HG02981 (cell line): ENCODE measurements around the gene CCDC116.
"Not testable (repeated sequence)": the region's sequence is repeated elsewhere in the genome, so short reads cannot be mapped to it uniquely, and the experiment has no call there.

Experiments
- ATAC-seq: cut with Tn5 transposase; IDR thresholded peaks from one replicate; pipeline ENCODE4 v1.9.1; 2021; ENCODE audit warnings: mild to moderate bottlenecking, moderate library complexity; ENCODE audit not compliant: unreplicated experiment

Gene CCDC116

DNA sequence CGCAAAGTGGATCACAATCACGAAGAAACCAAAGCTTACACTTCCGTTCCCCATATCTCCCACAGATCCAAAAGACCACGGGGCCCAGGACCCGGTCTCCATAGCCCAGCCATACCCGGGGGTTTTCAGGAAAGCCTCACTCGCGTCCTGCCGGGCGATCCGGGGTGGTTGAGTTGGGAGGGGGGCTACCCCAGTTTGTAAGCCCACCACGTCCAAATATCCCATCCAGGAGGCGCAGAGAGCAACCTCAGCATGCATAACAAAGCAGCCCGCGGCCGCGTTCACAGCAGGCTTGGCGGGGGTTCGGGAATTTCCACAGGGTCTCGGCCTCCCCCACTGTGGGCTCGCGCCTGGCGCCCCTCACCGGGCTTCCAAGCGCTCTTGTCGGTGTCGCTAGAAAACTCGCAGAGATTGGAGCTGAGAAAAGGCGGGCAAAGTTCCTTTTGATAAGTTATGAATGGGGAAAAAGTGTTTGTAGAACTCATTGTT, 19.0 kb downstream of the CCDC116 start:
- peak; percentile 24 for ATAC-seq

DNA sequence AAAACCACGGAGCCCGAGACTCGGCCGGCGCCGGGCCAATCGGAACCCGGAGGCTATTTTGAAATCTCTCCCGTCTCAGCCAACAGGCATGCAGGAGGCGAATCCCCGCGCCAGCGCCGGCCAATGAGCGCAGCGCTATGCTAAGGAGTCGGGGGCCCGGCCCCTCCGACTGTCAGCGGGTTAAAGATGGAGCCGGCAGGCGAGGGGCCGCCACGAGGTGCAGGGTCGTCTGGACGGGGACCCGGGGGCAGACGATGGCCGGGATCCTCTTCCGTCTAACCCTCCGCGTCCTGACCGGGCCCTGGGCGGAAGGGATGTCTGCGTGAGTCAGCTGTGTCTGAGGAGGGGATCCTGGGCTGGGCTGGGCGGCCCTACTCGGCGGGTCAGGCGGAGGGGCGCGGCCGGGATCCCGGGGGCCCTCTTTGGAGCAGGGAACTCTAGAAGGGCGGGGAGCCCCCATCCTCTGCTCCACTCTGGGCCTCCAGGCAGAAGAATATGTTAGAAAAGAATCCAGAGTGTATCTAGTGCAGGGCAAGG, 19.5 kb downstream of the CCDC116 start:
- ATAC-seq, result peak; percentile 72

DNA sequence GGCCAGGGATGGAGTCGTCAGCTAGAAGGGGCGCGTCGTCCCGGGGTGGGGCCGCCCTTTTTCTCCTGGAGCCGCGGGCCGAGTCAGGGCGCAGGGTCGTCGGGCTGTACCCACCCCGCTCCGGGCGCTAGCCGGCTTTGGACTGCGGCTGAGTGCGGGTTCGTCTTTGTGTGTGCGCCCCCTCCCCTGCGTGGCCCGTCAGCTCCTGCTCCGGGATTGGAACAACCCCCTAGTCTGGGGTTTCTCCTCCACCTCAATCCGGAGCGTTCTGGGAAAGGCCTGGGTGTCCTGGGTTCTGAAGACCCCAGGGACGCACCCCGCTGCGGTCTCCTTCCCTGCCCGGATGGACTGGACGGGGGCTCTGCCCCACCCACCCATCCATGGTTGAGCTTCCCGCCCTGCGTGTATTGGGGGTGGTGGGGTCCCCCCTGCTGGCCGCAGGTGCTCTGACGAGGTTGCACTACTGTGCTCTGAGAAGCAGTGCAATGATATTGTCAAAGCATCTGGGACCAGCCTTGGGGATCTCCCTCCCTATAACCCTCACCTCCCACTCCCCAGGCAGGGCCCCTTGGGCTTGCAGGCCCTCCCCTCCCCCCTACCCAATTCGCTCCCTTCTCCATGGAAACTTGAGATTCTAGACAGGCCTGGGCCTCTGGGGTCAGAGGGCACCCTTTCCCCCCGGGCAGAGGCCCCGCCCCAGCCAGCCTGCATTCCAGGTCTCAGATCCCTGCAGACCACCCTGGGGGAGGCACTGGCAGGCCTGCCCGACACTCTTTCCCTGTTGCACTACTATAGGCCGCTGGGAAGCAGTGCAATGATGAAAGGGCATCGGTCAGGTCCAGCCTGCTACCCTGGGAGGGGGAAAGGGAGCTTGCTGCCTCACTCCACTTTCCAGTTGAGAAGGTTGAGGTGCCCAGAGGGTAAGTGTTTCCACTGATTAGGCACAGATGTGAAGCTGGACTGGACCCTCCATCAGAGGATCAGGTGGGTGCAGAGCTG, 20.3 kb downstream of the CCDC116 start:
- no peak for ATAC-seq

DNA sequence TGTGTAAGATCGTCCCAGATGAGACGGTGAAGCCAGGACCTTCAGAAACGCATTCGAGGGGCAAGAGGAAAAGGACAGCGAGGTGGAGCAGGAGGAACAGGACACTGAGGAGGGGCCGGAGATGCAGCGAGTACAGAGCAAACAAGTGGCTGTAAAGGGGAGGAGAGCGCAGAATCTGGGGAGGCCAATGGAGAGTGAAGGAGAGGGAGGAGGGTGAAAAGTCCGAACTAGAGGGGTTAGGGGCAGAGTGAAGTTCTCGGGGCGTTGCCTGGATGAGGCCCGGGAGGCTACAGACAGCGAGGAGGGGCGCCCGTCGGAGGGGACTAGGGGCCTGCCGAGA, 24.4 kb downstream of the CCDC116 start:
- no peak for ATAC-seq

DNA sequence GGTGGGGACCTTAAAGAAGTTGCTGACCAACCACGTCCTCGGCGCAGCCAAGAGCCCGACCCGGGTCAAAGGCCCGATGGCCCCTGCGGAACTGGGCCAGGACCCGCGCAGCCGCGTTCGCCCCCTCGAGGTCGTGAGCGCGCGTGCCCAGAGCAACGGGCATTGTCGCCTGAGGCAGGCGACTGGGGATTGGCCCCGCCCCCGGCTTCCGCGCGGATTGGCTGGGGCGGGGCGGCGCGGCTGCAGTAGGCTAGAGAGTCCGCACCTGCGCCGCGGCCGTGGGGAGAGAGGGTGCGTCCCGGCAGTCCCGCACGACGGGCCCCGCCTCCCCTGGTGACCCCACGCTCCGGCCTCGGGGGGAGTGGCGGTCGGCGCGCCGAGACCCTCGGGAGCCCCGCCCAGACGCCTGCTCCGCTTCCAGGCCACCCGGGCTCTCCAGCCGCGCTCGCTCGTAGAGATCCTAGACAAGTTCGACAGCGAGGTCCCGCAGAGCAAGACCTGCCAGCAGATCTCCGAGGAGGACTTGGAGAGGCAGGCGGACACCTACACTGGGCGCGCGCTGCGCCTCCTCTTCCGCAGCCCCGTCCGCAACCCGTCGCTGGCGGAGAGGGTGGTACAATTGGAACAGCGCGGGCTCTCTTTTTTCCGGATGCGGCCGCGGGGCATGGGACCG, 24.9 kb downstream of the CCDC116 start:
- ATAC-seq, result peak; percentile 67

DNA sequence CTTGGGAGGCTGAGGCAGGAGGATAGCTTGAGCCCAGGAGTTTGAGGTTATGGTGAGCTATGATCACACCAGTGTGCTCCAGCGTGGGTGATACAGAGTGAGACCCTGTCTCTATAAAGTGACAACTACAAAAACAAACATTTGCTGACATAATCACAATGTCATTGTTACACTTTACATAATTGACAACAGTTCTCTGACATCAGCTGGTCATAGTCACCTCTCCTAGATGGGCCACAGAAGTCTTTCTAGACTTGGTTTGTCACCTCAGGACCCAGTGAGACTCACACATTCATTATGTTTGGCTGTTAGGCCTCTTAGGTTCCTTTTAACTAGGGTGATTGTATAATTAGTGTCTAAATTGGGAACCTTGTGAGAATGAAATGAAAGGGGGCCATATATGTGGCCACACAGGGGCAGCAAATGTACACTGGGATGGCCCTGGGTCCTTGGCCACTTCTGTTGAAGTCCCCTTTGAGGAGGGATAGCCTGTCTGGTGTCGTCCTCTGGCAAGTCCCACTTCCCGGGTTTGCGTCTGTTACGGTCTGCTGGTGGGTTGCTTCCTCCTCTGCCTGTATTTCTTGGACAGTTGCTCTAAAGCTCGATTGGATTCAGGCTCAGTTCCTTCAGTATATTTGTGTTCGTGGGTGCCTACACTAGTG, 27.4 kb downstream of the CCDC116 start:
- no peak for ATAC-seq

DNA sequence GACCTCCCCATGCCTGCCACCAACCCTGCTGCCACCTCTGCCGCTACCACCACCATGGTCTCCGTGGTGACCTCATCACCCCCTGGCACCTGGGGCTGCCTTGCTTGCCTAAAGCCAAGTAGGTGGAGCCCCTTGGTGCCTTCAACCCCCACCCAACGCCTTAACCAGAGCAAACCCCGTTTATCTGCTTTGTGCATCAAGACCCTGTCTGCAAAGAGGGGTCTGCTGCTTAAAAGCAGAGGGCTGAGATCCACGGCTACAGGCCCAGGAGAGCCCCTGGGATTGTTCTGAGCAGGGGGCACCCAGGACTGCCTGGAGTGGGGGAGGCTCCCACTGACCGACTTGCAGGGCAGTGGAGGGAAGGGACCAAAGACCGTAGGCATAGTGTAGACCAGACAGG, 28.3 kb downstream of the CCDC116 start:
- ATAC-seq, result no peak

DNA sequence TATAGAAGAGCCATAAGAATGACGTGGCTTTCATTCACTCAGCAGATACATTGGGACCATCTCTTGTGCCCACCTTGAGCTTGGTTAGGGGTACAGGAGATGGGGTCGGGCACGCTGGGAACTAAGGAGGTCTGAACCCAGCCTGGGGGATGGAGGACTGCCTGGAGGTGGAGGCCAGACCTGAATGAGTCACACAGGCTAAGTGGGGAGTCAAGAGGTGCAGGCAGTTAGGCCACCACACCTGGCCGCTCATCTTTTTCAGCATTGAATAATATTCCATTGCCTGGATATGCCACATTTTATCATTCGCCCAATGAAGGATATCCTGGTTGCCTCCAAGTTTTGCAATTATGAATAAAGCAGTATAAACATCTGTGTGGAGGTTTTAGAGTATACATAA, 29.4 kb downstream of the CCDC116 start:
- no peak for ATAC-seq

DNA sequence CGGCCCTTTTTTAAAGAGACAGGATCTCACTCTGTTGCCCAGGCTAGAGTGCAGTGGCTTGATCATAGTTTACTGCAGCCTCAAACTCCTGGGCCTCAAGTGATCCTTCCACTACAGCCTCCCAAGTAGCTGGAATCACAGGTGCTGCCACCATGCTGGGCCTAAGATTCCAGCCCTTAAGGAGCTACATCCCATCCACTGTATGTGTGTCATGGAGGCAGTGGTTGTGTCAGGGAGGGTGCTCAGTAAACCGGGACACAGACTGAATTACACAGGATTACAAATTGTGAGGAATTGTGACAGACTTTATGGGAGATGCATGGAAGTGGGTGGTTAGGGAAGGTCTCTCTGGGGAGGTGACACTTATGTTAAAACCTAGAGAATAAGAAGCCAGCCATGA, 31.2 kb downstream of the CCDC116 start:
- ATAC-seq, result no peak

DNA sequence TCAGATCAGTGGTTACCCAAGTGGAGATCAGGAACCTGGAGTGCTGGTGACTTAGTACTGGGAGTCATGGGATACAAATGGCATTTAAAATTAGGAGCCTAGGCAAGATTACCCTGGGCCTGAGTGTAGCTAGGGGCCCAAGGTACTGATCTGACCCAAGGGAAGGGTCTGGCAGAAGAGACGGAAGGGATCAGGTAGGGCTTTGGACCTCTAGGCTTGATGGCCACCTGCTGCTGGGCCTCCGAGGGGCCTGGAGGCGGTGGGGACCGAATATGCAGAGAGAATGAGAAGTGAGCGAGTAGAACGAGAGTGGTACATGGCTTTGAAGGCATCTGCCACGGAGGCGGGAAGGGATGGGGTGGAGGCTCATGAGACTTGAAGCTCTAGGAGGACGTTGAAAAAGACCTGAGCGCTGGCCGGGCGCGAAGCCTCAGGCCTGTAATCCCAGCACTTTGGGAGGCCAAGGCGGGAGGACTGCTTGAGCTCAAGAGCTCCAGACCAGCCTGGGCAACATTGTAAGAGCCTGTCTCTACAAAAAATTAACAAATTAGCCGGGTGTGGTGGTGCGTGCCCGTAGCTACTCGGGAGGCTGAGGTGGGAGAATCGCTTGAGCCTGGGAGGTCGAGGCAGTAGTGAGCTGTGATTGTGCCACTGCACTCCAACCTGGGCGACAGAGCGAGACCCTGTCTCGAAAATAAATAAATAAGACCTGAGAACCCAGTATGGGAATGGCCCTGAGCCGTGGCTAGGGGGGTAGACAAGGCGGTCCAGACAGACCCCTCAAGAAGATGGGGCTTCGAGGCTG, 32.7 kb downstream of the CCDC116 start:
- ATAC-seq, result no peak

DNA sequence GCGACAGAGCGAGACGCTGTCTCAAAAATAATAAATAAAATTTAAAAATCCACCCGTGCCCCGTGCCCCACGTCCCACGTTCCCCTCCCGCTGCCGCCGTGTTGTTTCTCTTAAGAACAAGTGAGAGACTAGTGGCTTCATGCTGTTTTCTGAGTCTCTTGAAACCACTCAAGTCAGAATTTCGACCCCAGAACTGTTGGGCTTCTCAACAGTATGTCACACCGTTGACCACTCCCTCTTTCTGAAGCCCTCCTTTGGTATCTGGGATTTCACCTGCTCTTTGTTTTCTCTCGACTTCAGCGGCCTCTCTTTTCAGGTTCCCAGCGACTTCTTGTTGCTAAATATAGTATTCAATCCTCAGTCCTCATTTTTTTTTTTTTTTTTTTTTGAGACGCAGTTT, 34.2 kb downstream of the CCDC116 start:
- ATAC-seq, result no peak

DNA sequence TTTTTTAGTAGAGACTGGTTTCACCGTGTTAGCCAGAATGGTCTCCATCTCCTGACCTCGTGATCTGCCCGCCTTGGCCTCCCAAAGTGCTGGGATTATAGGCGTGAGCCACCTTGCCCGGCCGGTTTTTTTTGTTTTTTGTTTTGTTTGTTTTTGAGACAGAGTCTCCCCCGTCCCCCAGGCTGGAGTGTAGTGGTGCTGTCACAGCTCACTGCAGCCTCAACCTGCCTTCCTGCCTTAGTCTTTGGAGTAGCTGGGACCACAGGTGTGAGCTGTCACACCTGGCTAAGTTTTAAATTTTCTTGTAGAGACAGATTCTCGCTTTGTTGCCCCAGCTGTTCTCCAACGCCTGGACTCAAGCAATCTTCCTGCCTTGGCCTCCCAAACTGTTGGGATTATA, 36.5 kb downstream of the CCDC116 start:
- no peak for ATAC-seq

DNA sequence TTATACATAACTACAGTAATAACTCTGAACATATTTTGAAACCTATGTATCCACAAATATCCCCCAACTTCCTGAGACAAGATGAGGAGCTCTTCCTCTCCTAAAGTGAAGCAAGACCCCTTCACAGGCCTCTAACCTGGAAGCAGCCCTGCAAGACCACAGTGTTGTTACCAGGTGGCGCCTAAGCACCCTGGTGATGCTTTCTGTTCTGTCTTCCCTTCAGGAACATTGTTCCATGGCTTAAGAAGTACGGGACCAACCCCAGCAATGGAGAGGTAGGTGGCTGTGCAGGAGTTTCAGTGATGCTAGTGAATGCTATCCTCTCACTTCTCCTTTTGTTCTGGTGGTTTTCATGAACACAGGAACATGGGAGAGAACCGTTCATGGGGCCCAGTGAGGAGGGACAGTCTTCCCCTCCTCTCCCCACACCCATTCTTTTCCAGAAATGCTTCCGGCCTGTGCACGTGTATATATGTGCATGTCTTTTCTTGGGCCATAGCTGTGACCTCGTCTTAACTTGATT, 39.6 kb downstream of the CCDC116 start:
- no peak for ATAC-seq

DNA sequence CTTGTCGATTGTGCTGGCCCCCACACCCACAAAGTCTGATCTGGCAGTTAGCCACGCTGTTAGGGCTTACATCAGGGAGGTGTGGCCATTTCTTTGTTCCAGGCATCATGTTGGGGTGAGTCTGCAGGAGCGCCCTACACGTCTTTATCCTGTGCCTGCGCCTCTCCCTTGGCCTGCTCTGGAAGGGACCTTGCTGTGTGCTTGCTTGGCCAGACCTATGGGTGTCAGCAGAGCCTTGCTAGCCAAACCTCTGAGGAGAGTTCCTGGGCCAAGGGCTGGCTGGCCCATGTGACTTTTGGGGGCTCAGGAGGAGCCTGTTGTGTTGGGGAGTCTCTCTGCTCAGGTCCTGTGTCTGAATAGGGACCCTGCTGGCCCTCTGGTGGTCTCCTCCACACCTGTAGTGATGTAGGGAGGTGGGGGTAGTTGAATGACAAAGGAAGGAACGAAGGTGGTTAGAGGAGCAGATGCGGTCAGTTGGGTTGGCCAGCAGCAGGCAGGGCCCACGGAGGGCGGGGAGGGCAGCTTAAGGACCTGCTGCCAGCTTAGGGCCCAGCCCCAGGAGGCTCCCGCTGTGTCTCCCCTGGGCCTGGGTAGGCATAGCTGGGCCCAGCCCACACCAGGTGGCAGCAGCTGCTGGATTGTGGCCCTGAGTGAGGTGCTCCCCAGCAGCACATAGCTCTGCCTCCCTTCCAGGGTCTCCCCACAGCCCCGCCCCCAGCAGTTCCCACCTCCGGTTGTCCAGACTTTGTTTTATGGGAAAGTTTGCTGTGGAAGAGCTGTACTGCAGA, 41.2 kb downstream of the CCDC116 start:
- no peak for ATAC-seq

DNA sequence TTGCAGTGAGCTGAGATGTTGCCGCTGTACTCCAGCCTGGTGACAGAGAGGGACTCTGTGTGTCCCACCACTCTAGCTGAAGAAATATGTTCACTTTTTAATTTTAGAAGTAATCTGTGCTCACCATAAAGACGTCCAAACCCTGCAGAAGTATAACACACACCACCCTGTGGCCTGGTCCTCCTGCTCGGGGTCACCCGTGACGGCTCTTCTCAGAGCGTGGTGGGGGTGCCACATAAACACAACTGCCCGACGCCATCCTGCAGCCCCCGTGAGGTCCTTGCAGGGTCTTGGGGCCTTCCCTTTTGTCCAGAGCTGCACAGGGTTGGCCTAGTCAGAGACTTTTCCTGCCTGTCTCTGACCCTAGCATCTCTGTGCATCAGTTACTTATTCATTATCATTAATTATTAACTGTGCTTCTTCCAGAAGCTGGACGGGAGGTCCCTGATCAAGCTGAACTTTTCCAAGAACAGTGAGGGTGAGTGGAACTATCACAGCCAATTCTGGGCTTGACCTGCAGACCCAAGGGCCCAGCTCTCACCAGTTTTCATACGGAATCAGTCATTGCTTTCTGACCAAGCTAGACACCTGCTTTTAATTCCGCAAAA, 42.2 kb downstream of the CCDC116 start:
- ATAC-seq, result no peak

DNA sequence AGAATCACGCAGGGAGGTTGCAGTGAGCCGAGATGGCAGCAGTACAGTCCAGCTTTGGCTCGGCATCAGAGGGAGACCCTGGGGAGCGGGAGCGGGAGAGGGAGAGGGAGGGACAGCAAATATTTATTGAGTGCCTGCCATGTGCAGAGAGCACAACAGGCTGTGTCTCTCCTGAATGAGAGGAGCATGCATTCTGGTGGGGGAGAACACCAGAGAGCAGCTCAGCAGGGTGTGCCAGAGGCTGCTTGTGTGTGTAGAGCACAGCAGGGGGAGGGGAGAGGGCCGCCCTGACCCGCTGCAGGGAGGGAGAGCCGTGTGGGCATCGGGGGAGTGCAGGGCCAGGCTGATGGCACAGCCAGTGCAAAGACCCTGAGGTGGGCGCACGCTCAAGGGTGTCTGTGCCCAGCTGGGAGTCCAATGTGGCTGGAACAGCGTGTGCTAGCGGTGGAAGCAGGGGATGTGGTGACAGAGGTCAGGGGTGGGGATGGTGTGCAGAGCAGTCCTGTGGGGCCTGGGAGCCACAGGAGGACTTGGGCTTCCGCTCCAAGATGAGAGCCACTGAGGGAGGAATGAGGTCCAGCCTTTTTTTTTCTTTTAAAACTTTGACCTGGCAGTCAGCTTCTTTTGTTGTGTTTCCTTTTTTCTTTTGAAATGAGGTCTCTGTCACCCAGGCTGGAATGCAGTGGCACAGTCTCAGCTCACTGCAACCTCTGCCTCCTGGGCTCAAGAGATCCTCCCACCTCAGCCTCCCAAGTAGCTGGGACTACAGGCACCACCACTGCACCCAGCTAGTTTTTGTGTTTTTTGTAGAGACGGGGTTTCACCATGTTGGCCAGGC, 45.3 kb downstream of the CCDC116 start:
- no peak for ATAC-seq

DNA sequence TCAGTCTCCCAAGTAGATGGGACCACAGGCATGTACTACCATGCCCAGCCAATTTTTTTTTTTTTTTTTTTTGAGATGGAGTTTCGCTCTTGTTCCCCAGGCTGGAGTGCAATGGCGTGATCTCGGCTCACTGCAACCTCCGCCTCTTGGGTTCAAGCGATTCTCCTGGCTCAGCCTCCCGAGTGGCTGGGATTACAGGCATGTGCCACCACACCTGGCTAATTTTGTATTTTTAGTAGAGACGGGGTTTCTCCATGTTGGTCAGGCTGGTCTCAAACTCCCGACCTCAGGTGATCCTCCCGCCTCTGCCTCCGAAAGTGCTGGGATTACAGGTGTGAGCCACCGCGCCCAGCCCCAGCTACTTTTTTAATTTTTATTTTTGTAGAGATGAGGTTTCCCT, 46.3 kb downstream of the CCDC116 start:
- not testable (repeated sequence) for ATAC-seq

DNA sequence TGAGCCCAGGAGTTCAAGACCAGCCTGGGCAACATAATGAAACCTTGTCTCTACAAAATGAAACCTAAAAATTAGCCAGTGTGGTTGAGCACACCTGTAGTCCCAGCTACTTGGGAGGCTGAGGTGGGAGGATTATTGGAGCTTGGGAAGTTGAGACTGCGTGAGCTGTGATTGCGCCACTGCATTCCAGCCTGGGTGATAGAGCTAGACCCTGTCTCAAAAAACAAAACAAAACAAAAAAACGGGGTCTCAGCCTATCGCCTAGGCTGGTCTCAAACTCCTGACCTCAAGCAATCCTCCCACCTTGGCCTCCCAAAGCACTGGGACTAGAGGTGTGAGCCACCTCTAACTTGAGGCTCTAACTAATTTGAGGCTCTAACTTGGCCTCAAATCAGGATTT, 46.8 kb downstream of the CCDC116 start:
- ATAC-seq, result no peak
